ENCODE data around the gene GCNT4.

GRCh38 chr5:75023368-75024159 is 28.8 kb downstream of the GCNT4 start:
- TF ChIP-seq CTCF (IDR thresholded peaks at IDR 0.05; ENCODE audit: extremely low read depth in 1 of 2, insufficient read depth in 1 of 2, low read depth in 1 of 2, low read length in 2 of 2) (no peak), POLR2A (IDR thresholded peaks at IDR 0.05; ENCODE audit: low read depth, low read length) (no peak), POLR2AphosphoS5 (IDR thresholded peaks at IDR 0.05; ENCODE audit: insufficient read depth, low read depth, low read length) (no peak), MAX (IDR thresholded peaks at IDR 0.05; ENCODE audit: insufficient read depth, insufficient read length) (no peak)
